PC-3 (cell line): ENCODE measurements around the gene EID2.

ENCODE experiments used
- CTCF ChIP-seq: fragments of 300-600 bp; sonication (generic); conservative IDR thresholded peaks from 2 replicates; pipeline ENCODE4 v1.5.1; 2017; ENCODE audit warnings: antibody characterized with exemption, low read depth, mild to moderate bottlenecking, low read length
- EZH2 ChIP-seq: fragments of 300-600 bp; sonication (generic); IDR thresholded peaks from one replicate; pipeline ENCODE4 v1.6.1; 2017; ENCODE audit warnings: antibody characterized with exemption, mild to moderate bottlenecking, low read length; ENCODE audit not compliant: unreplicated experiment

- TF ChIP-seq CTCF (no peak), EZH2 (no peak)
Measured at GRCh38 chr19:39492225-39492624, 47.7 kb downstream of the EID2 start.
